Hematopoietic multipotent progenitor cell (in vitro differentiated cells): ENCODE results near the gene PROP1. TPM values are rescaled to one million over a fixed set of nuclear protein-coding genes. Genes with fewer than 3 reads are reported as not detected.
A peak's percentile ranks its signal among the peaks of the same experiment; 100 is the strongest.
"Not testable (repeated sequence)": the region's sequence is repeated elsewhere in the genome, so short reads cannot be mapped to it uniquely, and the experiment has no call there.

ENCODE experiments used
- DNase-seq, 3 donors: peaks; one replicate each; pipeline ENCODE4 v3.0.0-alpha.2; 2011 to 2015; ENCODE audit warnings: low read depth in 2 of 3, low spot score in 2 of 3
- total RNA-seq: library from RNA; depleted of rRNA; stranded (reverse); fragments of >200 nt; gene quantifications from one replicate; pipeline ENCODE4 v1.2.3, GENCODE V29; 2012

Gene PROP1
- not detected for total RNA-seq

GRCh38 chr5:177995691-177996595, at the start of gene PROP1:
Gene PROP1, minus strand, starts transcription at chr5:177996242. Its CDS starts 309 bp downstream, at chr5:177995933.
- no peak for DNase-seq

GRCh38 chr5:178019379-178020030, 23.5 kb upstream of the PROP1 start:
- DNase-seq = not testable (repeated sequence)

- not testable (repeated sequence) for DNase-seq
Observed at GRCh38 chr5:178012758-178013157, 16.7 kb upstream of the PROP1 start.

- not testable (repeated sequence) for DNase-seq
Observed at GRCh38 chr5:178011816-178012554, 15.9 kb upstream of the PROP1 start.

GRCh38 chr5:178007272-178007671, 11.2 kb upstream of the PROP1 start:
- not testable (repeated sequence) for DNase-seq

GRCh38 chr5:178006536-178007231, 10.6 kb upstream of the PROP1 start:
- DNase-seq = peak in 1 of 3 donors; percentile 19

GRCh38 chr5:178006181-178006535, 10.1 kb upstream of the PROP1 start:
- not testable (repeated sequence) for DNase-seq

GRCh38 chr5:177997846-177998245, 1.8 kb upstream of the PROP1 start:
- no peak for DNase-seq

- no peak for DNase-seq
Observed at GRCh38 chr5:177997319-177997670, 1.3 kb upstream of the PROP1 start.

- no peak for DNase-seq
Observed at GRCh38 chr5:177996660-177997318, 747 bp upstream of the PROP1 start.

GRCh38 chr5:177994561-177995190, 1.4 kb downstream of the PROP1 start:
- no peak for DNase-seq

- DNase-seq = no peak
Observed at GRCh38 chr5:177994063-177994462, 2.0 kb downstream of the PROP1 start.

- DNase-seq = no peak
Observed at GRCh38 chr5:177992466-177992865, 3.6 kb downstream of the PROP1 start.

GRCh38 chr5:177988989-177989625, 6.9 kb downstream of the PROP1 start:
- DNase-seq = no peak

GRCh38 chr5:177987326-177987725, 8.7 kb downstream of the PROP1 start:
- DNase-seq = no peak

GRCh38 chr5:177985430-177986040, 10.5 kb downstream of the PROP1 start:
- no peak for DNase-seq

GRCh38 chr5:177984584-177985206, 11.3 kb downstream of the PROP1 start:
- DNase-seq = no peak
